Activated B cell treated with CpG ODN at 0.5 μM for 24 hours (primary cell): ENCODE data around the gene SASH3. TPM values are rescaled to one million over a fixed set of nuclear protein-coding genes. Genes with fewer than 3 reads are reported as not detected.

Experiments used
- ATAC-seq: fragments of 200-7000 bp; cut with Tn5 transposase; one replicate; pipeline ENCODE4 v1.10.0; 2021; ENCODE audit warnings: low read depth, mild to moderate bottlenecking, moderate library complexity
- CTCF ChIA-PET: fragments of 350-600 bp; sonication (Branson Sonifier 250); formaldehyde crosslinking; loops from one replicate; lab custom pipeline; 2021; ENCODE audit warnings: antibody characterized with exemption; lab: Charles Lee
- POLR2A ChIA-PET: fragments of 350-600 bp; sonication (Branson Sonifier 250); formaldehyde crosslinking; loops from one replicate; lab custom pipeline; 2021; ENCODE audit warnings: antibody characterized with exemption; lab: Charles Lee
- DNase-seq: peaks from one replicate; pipeline ENCODE4 v3.0.0; 2022
- H3K27ac Mint-ChIP-seq: one replicate; pipeline ENCODE4 v1.8.0; 2020; ENCODE audit warnings: mixed read lengths
- H3K27me3 Mint-ChIP-seq: one replicate; pipeline ENCODE4 v1.8.0; 2021; ENCODE audit warnings: mixed read lengths
- H3K36me3 Mint-ChIP-seq: one replicate; pipeline ENCODE4 v1.8.0; 2021; ENCODE audit warnings: low read depth, mixed read lengths
- H3K4me1 Mint-ChIP-seq: one replicate; pipeline ENCODE4 v1.8.0; 2021; ENCODE audit warnings: mixed read lengths
- H3K4me3 Mint-ChIP-seq: one replicate; pipeline ENCODE4 v1.8.0; 2020; ENCODE audit warnings: mild to moderate bottlenecking, mixed read lengths
- H3K9me3 Mint-ChIP-seq: one replicate; pipeline ENCODE4 v1.8.0; 2020; ENCODE audit warnings: mixed read lengths
- intact Hi-C: fragments of 100-400 bp; cut with micrococcal nuclease; formaldehyde crosslinking; loops from one replicate; pipeline ENCODE4 v1.15.1; 2024
- total RNA-seq: library from RNA; stranded (reverse); gene quantifications from 2 replicates; pipeline ENCODE4 v1.2.3, GENCODE V29; 2022
- TF ChIP-seq, protein P1 (sequence below): fragments of 200-600 bp; IDR thresholded peaks from one replicate; pipeline ENCODE4 v1.8.0; 2022; ENCODE audit warnings: antibody characterized with exemption, mild to moderate bottlenecking

SASH3 gene
- total RNA-seq, 1 donor from 2014 or later = 209 TPM

DNA sequence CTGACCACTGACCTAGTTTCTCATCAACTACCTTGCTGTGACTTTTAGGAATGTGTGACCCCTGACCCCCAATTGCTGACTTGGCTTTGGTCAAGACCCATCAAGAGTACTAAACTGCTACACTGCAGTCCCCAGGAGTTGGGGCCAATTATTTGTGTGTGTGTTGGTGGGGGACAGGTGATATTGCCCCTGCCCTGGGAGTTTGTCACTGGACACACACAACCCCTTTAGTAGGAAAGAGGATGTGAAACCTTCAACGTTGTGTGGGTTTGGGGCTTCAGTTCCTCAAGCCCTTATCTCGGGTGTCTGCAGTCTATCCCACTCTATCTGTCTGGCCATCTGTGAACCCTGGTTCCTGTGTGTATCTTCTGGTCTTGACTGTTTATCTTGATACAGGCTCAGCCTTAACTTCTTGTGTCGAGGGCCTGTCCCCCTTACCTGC, 6.5 kb downstream of the SASH3 start:
- H3K27me3 Mint-ChIP-seq = no peaks in the 10 kb centered on the region
- ChIA-PET POLR2A (interaction anchor here (0.7 to 1.8 kb wide), 5 partner anchors 9 to 131 kb away, joined by 3 to 11 read pairs (median 3); partner anchors contain the start of gene XPNPEP2), CTCF (interaction anchor here (1.1 to 2.2 kb wide), 3 partner anchors 13 to 108 kb away, joined by 3 to 5 read pairs (median 3); no protein-coding TSS in a partner anchor)
- peak; percentile 73 for ATAC-seq
- H3K4me3 Mint-ChIP-seq = peak overlapping the region; percentile 77
- H3K36me3 Mint-ChIP-seq = peaks cover 71% of the 10 kb centered on the region
- TF ChIP-seq, protein P1, sequence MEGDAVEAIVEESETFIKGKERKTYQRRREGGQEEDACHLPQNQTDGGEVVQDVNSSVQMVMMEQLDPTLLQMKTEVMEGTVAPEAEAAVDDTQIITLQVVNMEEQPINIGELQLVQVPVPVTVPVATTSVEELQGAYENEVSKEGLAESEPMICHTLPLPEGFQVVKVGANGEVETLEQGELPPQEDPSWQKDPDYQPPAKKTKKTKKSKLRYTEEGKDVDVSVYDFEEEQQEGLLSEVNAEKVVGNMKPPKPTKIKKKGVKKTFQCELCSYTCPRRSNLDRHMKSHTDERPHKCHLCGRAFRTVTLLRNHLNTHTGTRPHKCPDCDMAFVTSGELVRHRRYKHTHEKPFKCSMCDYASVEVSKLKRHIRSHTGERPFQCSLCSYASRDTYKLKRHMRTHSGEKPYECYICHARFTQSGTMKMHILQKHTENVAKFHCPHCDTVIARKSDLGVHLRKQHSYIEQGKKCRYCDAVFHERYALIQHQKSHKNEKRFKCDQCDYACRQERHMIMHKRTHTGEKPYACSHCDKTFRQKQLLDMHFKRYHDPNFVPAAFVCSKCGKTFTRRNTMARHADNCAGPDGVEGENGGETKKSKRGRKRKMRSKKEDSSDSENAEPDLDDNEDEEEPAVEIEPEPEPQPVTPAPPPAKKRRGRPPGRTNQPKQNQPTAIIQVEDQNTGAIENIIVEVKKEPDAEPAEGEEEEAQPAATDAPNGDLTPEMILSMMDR = no peak
- no peak for DNase-seq
- peak overlapping the region; percentile 85 for H3K27ac Mint-ChIP-seq
- H3K9me3 Mint-ChIP-seq = no peaks in the 10 kb centered on the region
- intact Hi-C loops = loop anchor here (1.0 to 2.0 kb wide), 4 partner anchors 9 to 107 kb away; no protein-coding TSS in a partner anchor
- H3K4me1 Mint-ChIP-seq = peaks cover 64% of the 10 kb centered on the region

DNA sequence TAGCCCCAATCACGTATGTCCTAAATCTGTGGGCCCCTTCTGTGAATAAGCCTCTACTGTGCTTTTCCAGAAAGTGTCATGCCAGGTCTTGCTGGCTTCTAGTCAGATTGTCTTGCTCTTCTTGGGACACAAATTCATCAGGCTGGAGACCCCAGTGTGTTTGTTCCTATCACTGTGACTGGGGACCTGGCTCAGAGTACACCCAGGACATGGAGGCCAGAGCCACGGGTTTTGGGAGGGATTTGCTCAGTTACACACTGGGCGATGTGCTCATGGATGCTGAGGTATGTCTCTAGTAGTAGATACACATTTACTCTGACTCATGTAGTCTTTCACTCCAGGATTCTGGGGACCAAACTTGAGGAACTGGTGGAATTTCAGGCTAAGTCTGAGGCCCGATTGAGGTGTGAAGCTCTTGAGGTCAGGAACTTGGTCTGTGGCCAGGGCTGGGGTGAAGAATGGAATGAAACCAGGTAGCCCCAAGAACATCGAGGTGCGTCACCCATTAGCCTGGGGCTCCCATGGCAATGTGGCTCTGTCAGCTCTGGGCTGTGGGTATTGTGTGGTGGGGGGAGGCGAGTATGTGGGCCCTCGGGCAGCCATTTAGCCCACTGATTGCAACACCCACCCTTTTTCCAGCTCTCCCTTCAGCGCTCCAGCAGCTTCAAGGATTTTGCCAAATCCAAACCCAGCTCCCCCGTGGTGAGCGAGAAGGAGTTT, 7.7 kb downstream of the SASH3 start:
- ATAC-seq (no peak), DNase-seq (no peak)
- CTCF ChIA-PET = interaction anchor here (0.6 to 2.2 kb wide), 5 partner anchors 12 to 110 kb away, joined by 3 to 5 read pairs (median 3); no protein-coding TSS in a partner anchor
- Mint-ChIP-seq H3K27ac (peak overlapping the region; percentile 63), H3K9me3 (no peaks in the 10 kb centered on the region), H3K4me3 (peak overlapping the region; percentile 53), H3K36me3 (peaks cover 74% of the 10 kb centered on the region), H3K27me3 (no peaks in the 10 kb centered on the region), H3K4me1 (peaks cover 55% of the 10 kb centered on the region)
- intact Hi-C loops = loop anchor here (2.0 kb wide), 3 partner anchors 15 to 109 kb away; no protein-coding TSS in a partner anchor
- POLR2A ChIA-PET = interaction anchor here (0.7 to 1.5 kb wide), 7 partner anchors 11 to 132 kb away, joined by 3 to 11 read pairs (median 4); no protein-coding TSS in a partner anchor
- TF ChIP-seq, protein P1 = no peak

DNA sequence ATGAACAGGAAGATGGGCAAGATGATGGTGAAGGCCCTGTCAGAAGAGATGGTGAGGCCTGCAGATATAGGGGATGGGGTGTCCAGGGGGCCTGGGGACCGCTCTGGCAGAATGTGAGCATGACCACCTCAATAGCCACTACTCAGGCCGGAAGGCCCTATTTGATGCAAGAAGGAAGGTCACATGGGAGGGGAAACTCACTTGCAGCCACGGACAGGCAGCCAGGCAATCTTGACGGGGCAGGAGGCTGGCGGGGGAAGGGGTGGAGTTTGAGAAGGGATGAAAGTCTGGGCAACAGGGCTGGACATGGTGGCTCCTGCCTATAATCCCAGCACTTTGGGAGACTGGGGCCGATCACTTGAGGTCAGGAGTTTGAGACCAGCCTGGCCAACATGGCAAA, 8.8 kb downstream of the SASH3 start:
- H3K36me3 Mint-ChIP-seq = peaks cover 74% of the 10 kb centered on the region
- CTCF ChIA-PET = no interaction called here
- TF ChIP-seq, protein P1 = no peak
- intact Hi-C loops = no loop called here
- DNase-seq (no peak), ATAC-seq (no peak)
- no peaks in the 10 kb centered on the region for H3K27me3 Mint-ChIP-seq
- POLR2A ChIA-PET = interaction anchor here (0.7 to 1.5 kb wide), 2 partner anchors 17 to 37 kb away, joined by 6 to 7 read pairs; no protein-coding TSS in a partner anchor
- peak overlapping the region; percentile 46 for H3K27ac Mint-ChIP-seq
- no peaks in the 10 kb centered on the region for H3K9me3 Mint-ChIP-seq
- H3K4me1 Mint-ChIP-seq = peaks cover 44% of the 10 kb centered on the region
- no peak overlapping the region for H3K4me3 Mint-ChIP-seq

DNA sequence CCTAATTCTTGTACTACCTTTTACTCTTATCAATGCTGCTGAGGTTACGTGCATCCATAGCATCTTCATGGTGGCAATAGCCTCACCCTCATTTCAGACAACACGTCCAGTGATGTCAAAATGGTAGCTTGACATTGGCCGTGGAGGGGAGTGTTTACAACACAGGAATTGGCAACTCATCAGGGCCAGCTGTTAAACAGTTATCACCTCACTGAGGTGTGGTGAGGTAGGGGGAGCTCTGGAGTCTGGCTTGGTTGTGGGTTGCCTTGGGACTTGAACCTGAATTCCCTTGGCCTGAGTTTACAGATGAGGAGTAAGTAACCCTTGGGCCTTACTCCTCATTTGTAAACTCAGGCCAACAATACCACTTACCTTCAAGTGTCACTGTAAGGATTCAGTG, 10.4 kb downstream of the SASH3 start:
- H3K4me3 Mint-ChIP-seq = no peak overlapping the region

More for the DNA sequence above, 10.4 kb downstream of the SASH3 start:
- ChIA-PET CTCF (interaction anchor here (1.3 kb wide), 1 partner anchor 17 kb away, joined by 3 read pairs; no protein-coding TSS in a partner anchor), POLR2A (interaction anchor here (0.6 to 1.1 kb wide), 3 partner anchors 9 to 24 kb away, joined by 3 to 4 read pairs (median 3); no protein-coding TSS in a partner anchor)
- ATAC-seq = no peak
- no peaks in the 10 kb centered on the region for H3K9me3 Mint-ChIP-seq
- no peak for DNase-seq
- TF ChIP-seq, protein P1 = no peak
- peaks cover 74% of the 10 kb centered on the region for H3K36me3 Mint-ChIP-seq
- H3K27ac Mint-ChIP-seq = peak overlapping the region; percentile 21
- H3K27me3 Mint-ChIP-seq = no peaks in the 10 kb centered on the region
- intact Hi-C loops = no loop called here
- peaks cover 31% of the 10 kb centered on the region for H3K4me1 Mint-ChIP-seq
